GM23338 (cell line): Measurements from ENCODE around the gene UGT2B17.

Experiments
- ETS1 ChIP-seq: IDR thresholded peaks from 2 replicates; pipeline ENCODE4 v1.6.1; 2016; ENCODE audit warnings: antibody characterized with exemption
- EZH2 ChIP-seq: fragments of 200-600 bp; sonication (generic); IDR thresholded peaks from one replicate; pipeline ENCODE4 v1.8.0; 2017; ENCODE audit warnings: antibody characterized with exemption, mild to moderate bottlenecking, low read depth; ENCODE audit not compliant: unreplicated experiment

DNA sequence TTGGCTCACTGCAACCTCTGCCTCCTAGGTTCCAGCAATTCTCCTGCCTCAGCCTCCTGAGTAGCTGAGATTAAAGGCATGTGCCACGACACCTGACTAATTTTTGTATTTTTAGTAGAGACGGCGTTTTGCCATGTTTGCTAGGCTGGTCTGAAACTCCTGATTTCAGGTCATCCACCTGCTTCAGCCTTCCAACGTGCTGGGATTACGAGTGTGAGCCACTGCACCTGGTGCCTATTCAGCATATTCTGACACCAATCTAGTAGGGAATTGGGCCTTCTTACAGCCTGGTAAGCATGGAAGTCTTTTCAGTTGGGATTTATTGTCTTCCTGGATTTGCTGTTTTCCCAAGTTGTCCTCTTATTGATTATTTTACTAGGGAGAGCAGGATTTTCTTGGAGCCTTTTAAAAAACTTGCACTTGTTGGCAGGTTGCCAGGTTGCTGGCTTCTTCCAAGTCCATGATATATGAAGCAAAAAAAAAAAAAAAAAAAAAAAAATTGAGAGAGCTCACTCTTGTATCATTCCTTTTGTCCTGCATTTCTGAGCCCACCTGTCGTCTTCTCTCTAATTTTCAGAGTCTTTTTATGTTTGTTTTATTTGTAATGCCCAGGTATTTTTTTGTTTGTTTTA is 85.2 kb downstream of the UGT2B17 start:
- TF ChIP-seq EZH2 (no peak), ETS1 (no peak)
